Activated CD8-positive, alpha-beta memory T cell treated with anti-CD3 and anti-CD28 coated beads, Interleukin-2, amount 50 U/mL, for 1 hour (primary cell): ENCODE results near the gene RBM18.

Source experiments
- DNase-seq: peaks from one replicate; pipeline ENCODE4 v3.0.0-alpha.2; 2020; ENCODE audit errors: extremely low read depth

Gene RBM18, protein sequence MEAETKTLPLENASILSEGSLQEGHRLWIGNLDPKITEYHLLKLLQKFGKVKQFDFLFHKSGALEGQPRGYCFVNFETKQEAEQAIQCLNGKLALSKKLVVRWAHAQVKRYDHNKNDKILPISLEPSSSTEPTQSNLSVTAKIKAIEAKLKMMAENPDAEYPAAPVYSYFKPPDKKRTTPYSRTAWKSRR

DNA sequence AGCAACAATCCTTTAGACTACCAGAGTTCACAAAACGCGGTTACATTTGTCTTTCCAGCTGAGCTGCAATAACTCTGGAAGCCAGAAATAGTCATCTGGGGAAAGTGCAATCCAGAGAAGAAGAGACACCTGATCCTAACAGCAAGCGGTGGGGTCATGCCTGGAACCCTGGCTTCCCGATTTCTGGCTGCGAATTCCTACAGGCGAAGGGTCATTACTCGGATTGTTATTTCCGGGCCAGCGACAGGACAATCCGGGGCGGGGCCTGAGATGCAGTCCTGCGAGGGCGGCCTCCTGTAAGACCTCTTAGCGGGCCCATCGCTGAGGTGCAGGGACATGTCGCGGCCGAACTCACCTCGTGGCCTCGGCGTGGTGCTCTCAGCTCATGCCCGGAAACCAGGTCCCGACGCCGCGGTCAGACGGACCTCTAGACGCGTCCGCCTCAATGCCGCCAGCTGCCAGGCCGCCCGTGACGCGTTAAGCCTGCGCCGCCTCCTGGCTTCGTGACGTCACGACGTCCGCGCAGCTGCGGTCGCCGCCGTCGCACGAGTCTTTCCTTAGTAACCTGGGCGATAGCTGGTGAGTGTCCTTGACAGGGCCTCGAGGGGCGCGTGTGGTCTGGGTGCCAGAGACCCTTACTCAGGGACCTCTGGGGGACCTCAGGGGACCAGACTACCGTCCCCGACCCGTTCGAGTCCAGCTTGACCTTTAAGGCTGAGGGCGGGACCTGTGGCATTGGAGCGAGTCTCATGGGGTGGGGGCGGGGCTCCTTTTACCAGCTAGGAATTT lies at the start of gene RBM18, which contains the start of gene MRRF:
RBM18 (minus strand) TSS at position 481 of the 789 bp plus-strand sequence. CDS start 3,348 bp downstream, outside the sequence.
MRRF (plus strand) TSS at position 523 of the 789 bp plus-strand sequence. CDS start 6,010 bp downstream, outside the sequence.
- DNase-seq, result peak; percentile 47

GRCh38 chr9:122314165-122314564 lies 49.5 kb upstream of the RBM18 start:
- DNase-seq, result no peak

GRCh38 chr9:122309861-122310260 lies 45.2 kb upstream of the RBM18 start:
- DNase-seq, result no peak

DNA sequence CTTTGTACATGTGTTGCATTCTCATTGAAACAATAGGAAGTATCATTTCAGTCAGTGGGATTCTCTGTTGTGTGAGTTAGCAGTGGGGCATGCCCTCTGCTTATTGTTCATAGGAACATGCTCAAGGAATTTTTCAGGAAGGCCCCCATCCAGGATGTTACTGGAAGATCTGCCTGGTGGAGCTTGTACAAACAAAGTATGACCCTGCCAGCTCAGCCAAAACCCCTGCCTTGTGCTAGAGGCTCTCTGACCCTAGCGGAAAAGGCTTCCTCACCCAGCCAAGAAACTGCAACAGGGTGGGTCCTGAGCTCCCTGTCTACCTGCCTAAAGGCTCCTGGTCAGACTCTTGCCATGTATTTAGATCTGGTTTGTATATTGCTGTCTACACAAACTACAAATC lies 43.3 kb upstream of the RBM18 start:
- DNase-seq, result no peak

DNA sequence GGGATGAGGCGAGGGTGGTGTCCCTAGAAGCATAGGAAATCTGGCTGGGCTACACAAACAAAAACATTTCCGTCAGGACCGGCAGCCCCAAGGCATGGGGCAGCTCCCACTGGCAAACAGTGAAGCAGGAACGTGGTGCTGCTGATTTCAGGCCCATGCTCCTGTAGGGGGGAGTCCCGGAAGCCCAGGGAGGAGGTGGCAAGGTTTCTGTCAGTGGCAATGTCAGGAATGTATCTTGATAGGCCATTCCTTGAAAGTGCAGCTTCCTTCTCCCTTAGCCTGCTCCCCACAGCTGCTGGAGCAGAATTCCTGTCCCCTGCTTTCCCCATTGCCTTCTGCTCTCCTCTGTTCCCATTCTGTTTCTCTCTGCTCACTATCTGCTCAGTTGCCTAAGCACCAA lies 42.4 kb upstream of the RBM18 start:
- DNase-seq, result no peak

GRCh38 chr9:122302237-122303093 lies 37.8 kb upstream of the RBM18 start:
- DNase-seq, result no peak

GRCh38 chr9:122297512-122297911 lies 32.9 kb upstream of the RBM18 start:
- no peak for DNase-seq

DNA sequence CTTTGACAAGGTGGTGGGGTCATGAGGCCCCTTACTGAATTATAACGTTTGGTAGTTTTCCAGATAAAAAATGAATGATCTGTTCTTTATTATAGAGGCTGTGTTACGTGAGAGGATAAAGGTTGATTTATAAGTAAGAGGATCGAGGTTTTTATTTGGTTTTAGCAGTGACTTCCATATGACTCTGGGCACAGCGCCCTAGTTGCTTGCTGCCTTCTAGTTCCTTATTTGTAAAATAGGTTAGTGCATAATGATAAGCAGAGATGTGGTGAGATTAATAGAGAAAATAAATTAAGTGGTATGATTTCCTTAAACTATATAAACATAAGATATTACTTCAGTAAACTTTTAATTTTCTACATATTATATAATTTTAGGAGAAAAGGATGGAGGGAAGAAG lies 29.9 kb upstream of the RBM18 start:
- no peak for DNase-seq

- DNase-seq, result no peak
Observed at GRCh38 chr9:122291458-122291857, 26.8 kb upstream of the RBM18 start.

DNA sequence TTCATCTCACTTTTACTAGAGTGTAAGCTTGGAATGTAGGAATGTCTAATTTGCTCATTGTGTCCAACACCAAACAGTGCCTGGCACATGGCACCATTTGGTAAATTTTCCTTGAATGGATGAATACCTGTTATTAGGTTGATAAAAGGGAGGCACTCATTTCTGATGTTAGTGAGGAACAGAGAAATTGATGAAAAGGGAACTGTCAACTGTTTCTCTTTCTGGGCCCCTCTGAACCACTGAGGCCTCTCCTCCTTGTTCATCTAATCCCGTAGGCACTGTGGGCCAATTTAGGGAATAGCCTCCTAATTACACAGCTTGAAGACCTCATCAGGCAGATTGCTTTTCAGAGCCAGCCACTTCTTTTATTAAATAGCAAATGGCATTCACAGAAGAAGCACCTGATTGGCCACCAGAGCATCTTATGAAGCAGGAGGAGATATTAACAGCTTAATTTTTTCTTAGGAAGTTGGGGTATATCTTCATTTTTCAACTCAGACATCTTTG lies 22.6 kb upstream of the RBM18 start:
- no peak for DNase-seq

- no peak for DNase-seq
Observed at GRCh38 chr9:122286764-122287163, 22.1 kb upstream of the RBM18 start.

DNA sequence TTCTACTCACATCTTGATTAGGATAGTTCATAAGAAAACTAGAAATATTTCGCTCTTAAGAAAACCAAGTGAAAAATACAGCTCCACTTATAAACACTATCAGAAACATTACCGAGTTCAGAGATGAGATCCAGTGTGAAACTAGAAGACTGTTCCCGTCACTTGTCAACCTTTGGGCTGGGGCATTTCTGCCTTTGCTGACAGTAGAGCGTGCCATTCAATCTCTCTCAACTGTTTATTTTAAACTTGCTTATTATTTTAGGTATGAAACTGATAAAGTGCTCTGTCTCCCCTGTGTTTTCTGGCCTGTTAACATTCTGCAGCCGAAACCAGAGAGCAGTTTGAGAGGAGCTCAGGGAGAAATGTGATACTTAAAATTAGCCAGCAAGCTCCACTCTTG lies 16.7 kb upstream of the RBM18 start:
- DNase-seq, result no peak

DNA sequence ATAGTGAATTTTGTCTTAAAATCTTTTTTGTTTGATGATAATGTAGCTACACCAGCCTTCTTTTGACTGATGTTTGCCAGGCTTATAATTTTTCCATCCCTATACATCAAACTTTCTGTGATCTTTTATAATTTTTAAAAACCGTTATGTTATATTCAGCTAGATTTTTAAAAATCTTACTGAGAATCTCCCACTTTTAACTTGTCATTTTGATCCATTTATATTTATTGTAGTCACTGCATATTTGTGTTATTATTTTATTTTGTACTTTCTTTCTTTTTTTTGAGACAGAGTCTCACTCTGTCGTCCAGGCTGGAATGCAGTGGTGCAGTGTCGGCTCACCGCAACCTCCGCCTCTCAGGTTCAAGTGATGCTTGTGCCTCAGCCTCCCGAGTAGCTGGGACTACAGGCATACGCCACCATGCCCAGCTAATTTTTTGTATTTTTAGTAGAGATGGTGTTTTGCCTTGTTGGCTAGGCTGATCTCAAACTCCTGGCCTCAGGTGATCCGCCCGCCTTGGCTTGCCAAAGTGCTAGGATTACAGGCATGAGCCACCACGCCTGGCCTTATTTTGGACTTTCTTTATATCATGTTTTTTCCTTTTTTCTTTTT lies 12.8 kb upstream of the RBM18 start:
- no peak for DNase-seq

GRCh38 chr9:122276096-122276495 lies 11.5 kb upstream of the RBM18 start:
- no peak for DNase-seq

GRCh38 chr9:122274055-122274454 lies 9.4 kb upstream of the RBM18 start:
- no peak for DNase-seq

GRCh38 chr9:122268041-122268814 lies 3.6 kb upstream of the RBM18 start:
- no peak for DNase-seq

DNA sequence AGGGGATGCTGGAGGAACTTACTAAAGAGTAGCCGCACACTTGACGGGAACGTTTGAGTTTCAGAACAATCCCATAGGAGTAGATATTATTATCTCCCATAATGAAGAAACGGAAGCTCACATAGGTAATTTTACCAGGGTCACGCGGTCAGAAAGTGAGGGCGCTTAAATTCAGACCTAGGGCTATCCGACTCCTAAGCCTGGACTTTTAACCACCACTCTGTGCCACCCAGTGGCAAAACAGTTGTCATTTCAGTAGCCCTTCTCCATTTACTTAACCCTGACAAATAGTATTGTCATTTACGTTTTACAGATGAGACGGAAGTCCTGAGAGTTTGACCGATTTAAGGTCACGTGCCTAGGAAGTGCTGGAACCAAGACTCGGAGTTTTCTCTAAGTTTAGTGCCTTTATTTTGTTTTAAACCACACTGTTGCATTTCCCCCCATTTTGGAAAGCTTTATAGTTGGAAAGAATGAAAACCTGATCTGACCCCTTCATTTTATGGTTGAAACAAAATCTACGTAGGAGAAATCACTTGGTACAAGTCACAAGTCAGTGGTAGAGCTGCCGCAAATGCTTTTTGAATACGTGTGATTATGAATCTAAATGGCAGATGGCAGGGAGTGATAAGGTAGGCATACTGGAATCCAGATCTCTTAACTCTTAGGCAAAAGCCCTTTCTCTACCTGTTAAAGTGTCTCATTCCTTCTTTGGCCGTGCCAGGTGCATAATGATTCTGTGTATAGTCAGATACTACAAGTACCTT lies 692 bp upstream of the RBM18 start:
- no peak for DNase-seq

- no peak for DNase-seq
Observed at GRCh38 chr9:122263699-122264349, 816 bp downstream of the RBM18 start.

GRCh38 chr9:122262073-122262472 lies 2.6 kb downstream of the RBM18 start:
- no peak for DNase-seq

- DNase-seq, result no peak
Observed at GRCh38 chr9:122261469-122261881, 3.2 kb downstream of the RBM18 start.
